HG03108 (cell line): ENCODE measurements around the gene LAMTOR2.

Experiments
- ATAC-seq: cut with Tn5 transposase; IDR thresholded peaks from one replicate; pipeline ENCODE4 v1.9.1; 2021; ENCODE audit warnings: moderate library complexity; ENCODE audit not compliant: unreplicated experiment

LAMTOR2 gene

GRCh38 chr1:156096640-156097391 is 42.2 kb downstream of the LAMTOR2 start:
- peak; percentile 55 for ATAC-seq

DNA sequence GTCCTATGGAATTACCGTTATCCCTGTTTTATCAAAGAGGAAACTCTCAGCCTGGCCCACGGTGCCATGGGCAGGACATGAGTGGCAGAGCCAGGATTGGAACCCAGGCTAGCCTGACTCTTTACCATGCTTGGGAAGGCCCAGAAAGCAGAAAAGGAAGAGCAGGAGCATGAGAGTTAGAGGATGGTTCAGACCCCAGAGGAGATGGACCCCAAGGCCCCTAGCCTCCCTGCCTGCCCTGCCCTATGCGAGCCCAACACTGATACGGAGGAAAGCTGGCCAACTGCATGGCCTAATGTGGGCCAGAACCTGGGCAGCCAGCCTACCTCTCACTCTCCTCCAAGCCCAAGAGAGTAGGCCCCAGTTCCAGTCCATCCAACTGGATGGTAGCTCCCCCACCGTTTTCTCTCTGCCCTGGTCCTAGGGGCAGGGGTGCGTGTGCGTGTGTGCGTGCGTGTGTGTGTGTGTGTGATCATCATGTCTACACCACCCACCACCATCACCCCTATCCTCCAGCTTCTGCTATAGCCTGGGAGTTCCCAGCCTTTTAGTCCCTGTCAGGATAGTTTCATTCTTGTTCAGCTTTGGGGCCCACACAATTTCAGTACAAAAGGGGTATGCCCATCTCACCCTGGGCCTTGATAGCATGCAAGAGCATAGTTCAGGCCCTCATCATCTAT is 43.1 kb downstream of the LAMTOR2 start:
- peak; percentile 5 for ATAC-seq

DNA sequence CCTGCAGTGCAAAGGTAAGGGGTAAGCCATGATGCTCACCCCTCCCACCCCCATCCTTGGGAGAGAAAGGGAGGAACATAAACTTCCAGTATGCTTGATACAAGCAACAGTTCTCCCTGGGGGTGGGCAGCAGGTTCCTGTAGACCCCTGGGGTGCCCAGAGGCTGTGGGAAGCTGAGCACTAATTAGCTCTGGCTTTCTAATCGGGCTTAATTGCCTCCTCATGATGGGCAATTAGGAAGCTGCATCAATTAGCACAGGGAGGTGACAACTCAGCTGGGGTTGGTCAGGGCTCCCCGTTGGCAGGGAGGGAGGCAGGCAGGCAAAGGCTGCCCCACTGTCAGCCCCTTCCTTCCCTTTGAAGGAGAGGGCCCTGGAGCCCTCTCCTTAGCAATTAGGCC is 44.2 kb downstream of the LAMTOR2 start:
- no peak for ATAC-seq

- ATAC-seq, result no peak
Observed at GRCh38 chr1:156099282-156099681, 44.7 kb downstream of the LAMTOR2 start.

DNA sequence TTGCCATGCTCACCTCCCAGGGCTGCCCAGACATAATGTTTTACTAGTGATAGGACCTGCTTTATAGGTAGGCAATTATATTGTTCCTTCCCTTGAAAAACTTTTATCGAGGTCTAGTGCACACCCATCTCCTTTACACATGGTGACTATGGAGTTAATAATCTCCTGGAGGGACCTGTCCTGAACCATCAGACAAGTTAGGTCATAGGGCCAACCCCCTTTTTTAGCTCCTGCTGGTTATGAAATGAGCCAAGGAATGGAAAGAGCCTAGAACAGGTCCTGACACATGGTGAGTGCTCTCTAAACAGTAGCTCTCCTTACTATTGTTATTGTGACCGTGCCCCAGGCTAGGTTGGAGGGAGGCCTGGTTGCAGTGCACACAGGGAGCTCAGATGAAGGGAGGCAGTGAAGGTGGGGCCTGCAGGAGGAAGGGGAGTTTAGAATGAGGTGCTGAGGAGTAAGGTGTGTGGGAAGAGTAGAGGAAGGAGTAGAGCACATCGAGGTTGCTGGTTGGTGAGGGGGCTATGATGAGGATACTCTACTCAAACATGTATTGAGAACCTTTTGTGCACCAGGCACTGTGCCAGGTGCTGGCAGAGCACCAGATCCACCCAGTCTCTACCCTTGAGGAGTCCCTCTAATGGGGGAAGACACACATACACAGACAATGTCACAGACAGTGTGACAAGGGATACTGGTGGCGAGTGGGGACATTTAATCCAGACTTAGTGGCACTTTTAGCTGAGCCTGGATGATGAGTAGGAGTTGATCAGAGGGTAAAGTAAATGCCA is 45.8 kb downstream of the LAMTOR2 start:
- no peak for ATAC-seq

- no peak for ATAC-seq
Observed at GRCh38 chr1:156101880-156102279, 47.3 kb downstream of the LAMTOR2 start.

- ATAC-seq, result no peak
Observed at GRCh38 chr1:156102633-156103511, 48.3 kb downstream of the LAMTOR2 start.

DNA sequence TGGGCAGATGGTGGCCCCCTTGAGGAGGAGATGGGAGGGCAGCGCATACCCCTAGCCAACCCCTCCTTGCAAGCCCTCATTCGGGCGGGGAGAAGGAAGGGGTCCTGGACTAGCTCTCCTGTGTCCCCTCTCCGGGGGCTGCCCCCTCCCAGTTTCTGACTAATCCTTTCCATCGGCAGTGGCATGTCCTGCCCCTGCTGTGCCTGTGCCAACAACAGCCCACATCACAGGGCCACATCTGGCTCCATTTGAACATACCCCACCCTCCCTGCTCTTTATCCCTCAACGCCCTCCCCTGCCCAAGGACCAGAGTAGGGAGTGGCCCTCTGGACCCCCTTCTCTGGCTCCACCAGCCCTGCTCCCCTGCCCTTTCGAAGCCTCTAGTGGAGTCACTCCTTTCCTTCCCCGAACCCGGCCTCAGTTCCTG is 49.0 kb downstream of the LAMTOR2 start:
- ATAC-seq, result no peak

GRCh38 chr1:156104065-156104810 is 49.7 kb downstream of the LAMTOR2 start:
- ATAC-seq, result no peak

- no peak for ATAC-seq
Observed at GRCh38 chr1:156104861-156105832, 50.6 kb downstream of the LAMTOR2 start.

GRCh38 chr1:156106624-156107488 is 52.3 kb downstream of the LAMTOR2 start:
- no peak for ATAC-seq

GRCh38 chr1:156108057-156108456 is 53.5 kb downstream of the LAMTOR2 start:
- no peak for ATAC-seq
